ENCODE data around the gene SLC6A13.

DNA sequence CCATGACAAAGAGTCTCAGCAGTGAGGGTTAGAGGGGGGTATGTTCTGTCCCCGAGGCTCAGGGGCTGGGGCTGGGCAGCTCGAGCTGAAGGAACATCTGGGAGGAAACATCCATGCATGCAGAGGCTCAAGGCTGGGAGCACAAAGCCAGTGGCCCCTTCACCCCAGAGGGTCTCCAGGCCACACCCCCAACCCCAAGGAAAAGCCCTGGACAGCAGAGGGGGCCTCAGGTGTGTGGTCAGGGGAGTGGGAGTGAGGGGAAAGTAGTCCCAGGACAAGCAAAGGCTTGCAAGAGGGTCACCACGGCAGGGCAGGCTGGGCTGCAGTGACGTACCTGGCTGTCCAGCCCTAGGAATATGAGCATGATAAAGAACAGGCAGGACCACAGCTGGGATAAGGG is 66.2 kb downstream of the SLC6A13 start:
- no peak for TF ChIP-seq POLR2A (IDR thresholded peaks at IDR 0.05; ENCODE audit: low read depth, low read length)
- no peak for TF ChIP-seq POLR2AphosphoS5 (IDR thresholded peaks at IDR 0.05; ENCODE audit: low read depth, low read length)
- no peak for TF ChIP-seq TAF1 (IDR thresholded peaks at IDR 0.05; ENCODE audit: borderline replicate concordance, low read depth, low read length)

All from GM12892 (cell line).